B cell (primary cell): Measurements from ENCODE around the gene PHYH.

ENCODE experiments used
- CTCF ChIP-seq: fragments of 200-600 bp; IDR thresholded peaks from one replicate; pipeline ENCODE4 v1.8.0; 2022; ENCODE audit warnings: antibody characterized with exemption, mild to moderate bottlenecking
- EZH2 ChIP-seq: IDR thresholded peaks from 2 replicates; pipeline ENCODE4 v1.6.1; 2012; ENCODE audit warnings: borderline replicate concordance, low read depth, mild to moderate bottlenecking, moderate library complexity, low read length; ENCODE audit not compliant: insufficient read depth, poor library complexity, severe bottlenecking

- TF ChIP-seq CTCF (no peak), EZH2 (no peak)
These were observed 58.3 kb downstream of the PHYH start for GRCh38 chr10:13241613-13242012.
